HepG2 (cell line): Measurements from ENCODE around the gene CARD19. TPM values are rescaled to one million over a fixed set of nuclear protein-coding genes. Genes with fewer than 3 reads are reported as not detected.

Source experiments
- ATAC-seq: fragments of 200-7000 bp; cut with Tn5 transposase; 3 replicates; pipeline ENCODE4 v1.9.1; 2020; ENCODE audit warnings: mild to moderate bottlenecking, moderate library complexity
- BruUV-seq: library from RNA; stranded (reverse); fragments of 400-500 nt; replicated peaks from 2 replicates; lab custom pipeline; 2021; lab: Mats Ljungman, UMichigan
- CTCF ChIA-PET: fragments of 300-600 bp; formaldehyde crosslinking; extraction: SDS; loops from one replicate; lab custom pipeline; 2021; ENCODE audit warnings: low total read pairs, inconsistent platforms, low intra/inter-chr PET ratio; lab: Yijun Ruan, JAX
- POLR2A ChIA-PET: fragments of 350-600 bp; sonication (Branson Sonifier 250); formaldehyde crosslinking; loops from one replicate; lab custom pipeline; 2020; ENCODE audit warnings: antibody characterized with exemption, inconsistent platforms; lab: Yijun Ruan, JAX
- DNase-seq: peaks from one replicate; pipeline ENCODE4 v3.0.0-alpha.2; 2015; ENCODE audit warnings: low spot score
- FAIRE-seq: peaks from 3 replicates; lab custom pipeline; 2011; peaks lifted over from hg19 to GRCh38; lab: Jason Lieb, UNC
- H2AFZ ChIP-seq: one replicate; pipeline ENCODE4 v1.6.1; 2011; ENCODE audit warnings: low read length, inconsistent platforms
- H3K27ac ChIP-seq: fragments of 300-600 bp; 3 replicates; pipeline ENCODE4 v1.8.0; 2011; ENCODE audit warnings: mixed run types, mild to moderate bottlenecking, mixed read lengths, low read length, inconsistent platforms; ENCODE audit not compliant: insufficient read depth; ENCODE audit errors: extremely low read length
- H3K27me3 ChIP-seq, 2 experiments: fragments of 200-600 bp in 1 of 2; 2 replicates in 1 of 2; 3 replicates in 1 of 2; pipeline versions ENCODE4 v1.6.0 to v1.8.0; 2011; ENCODE audit warnings: low read length in 2 of 2, mild to moderate bottlenecking in 2 of 2, moderate library complexity in 2 of 2, inconsistent platforms in 1 of 2; ENCODE audit not compliant: insufficient read depth in 2 of 2, control insufficient read depth in 1 of 2
- H3K36me3 ChIP-seq, 2 experiments: fragments of 200-600 bp in 1 of 2; replicated peaks in 1 of 2; 2 replicates in 1 of 2; 3 replicates in 1 of 2; pipeline versions ENCODE4 v1.5.1 to v1.8.0; 2011; ENCODE audit warnings: low read length in 2 of 2, inconsistent platforms in 1 of 2; ENCODE audit not compliant: insufficient read depth in 2 of 2, control insufficient read depth in 1 of 2
- H3K4me1 ChIP-seq: 2 replicates; pipeline ENCODE4 v1.5.1; 2012; ENCODE audit warnings: low read length, inconsistent platforms; ENCODE audit not compliant: insufficient read depth
- H3K4me2 ChIP-seq: 2 replicates; pipeline ENCODE4 v1.6.0; 2011; ENCODE audit warnings: low read depth, low read length, inconsistent platforms
- H3K4me3 ChIP-seq, 3 experiments: fragments of 200-600 bp in 1 of 3; sonication (generic), shearing (Covaris generic) in 1 of 3; replicated peaks in 1 of 3; 2 replicates each; pipeline ENCODE4 v1.5.1; 2011 to 2016; ENCODE audit warnings: low read length in 3 of 3, inconsistent platforms in 2 of 3, low read depth in 2 of 3, mild to moderate bottlenecking in 2 of 3, control low read depth in 1 of 3, mixed read lengths in 1 of 3; ENCODE audit not compliant: insufficient read depth in 1 of 3
- H3K79me2 ChIP-seq: one replicate; pipeline ENCODE4 v1.6.1; 2011; ENCODE audit warnings: low read length, inconsistent platforms; ENCODE audit not compliant: insufficient read depth
- H3K9ac ChIP-seq: 2 replicates; pipeline ENCODE4 v1.6.0; 2011; ENCODE audit warnings: mild to moderate bottlenecking, low read depth, low read length, inconsistent platforms; ENCODE audit not compliant: insufficient read depth
- H3K9me3 ChIP-seq: 2 replicates; pipeline ENCODE4 v1.5.1; 2012; ENCODE audit warnings: mild to moderate bottlenecking, low read length
- H4K20me1 ChIP-seq: 2 replicates; pipeline ENCODE4 v1.6.0; 2011; ENCODE audit warnings: inconsistent platforms, mild to moderate bottlenecking, low read length, moderate library complexity; ENCODE audit not compliant: insufficient read depth
- CC2D1A ChIP-seq: sonication (generic); formaldehyde crosslinking; IDR thresholded peaks from 2 replicates; pipeline ENCODE4 v1.8.1; 2023; ENCODE audit warnings: mild to moderate bottlenecking, missing genetic modification reagents
- KDM2A ChIP-seq: sonication (generic); formaldehyde crosslinking; IDR thresholded peaks from 2 replicates; pipeline ENCODE4 v1.4.0; 2020; ENCODE audit warnings: low read depth, missing genetic modification reagents, borderline replicate concordance
- WGBS: methylation state at CpG from one replicate; pipeline ENCODE4 v1.1.6; 2017; ENCODE audit warnings: low lambda C conversion rate; 5-methylcytosine and 5-hydroxymethylcytosine counted together
- in situ Hi-C: cut with HindIII; loops from 2 replicates; pipeline ENCODE4 v1.10.0; 2017; ENCODE audit warnings: low pct_unique_long_range_greater_than_20kb; ENCODE audit not compliant: extremely low pct_ligation_motif_present
- intact Hi-C: fragments of 100-400 bp; cut with micrococcal nuclease; formaldehyde crosslinking; loops from one replicate; pipeline ENCODE4 v1.10.0; 2022; ENCODE audit not compliant: unreplicated experiment
- polyA plus RNA-seq, 8 experiments: library from polyadenylated mRNA; depleted of rRNA in 3 of 8; stranded (reverse) in 7 of 8; unstranded in 1 of 8; fragments of >200 nt; fragmentation: Illumina TruSeq in 4 of 8; extraction: Trizol in 4 of 8; gene quantifications; 2 replicates each; pipeline versions ENCODE4 v1.2.1 to v1.2.3, GENCODE V29; 2011 to 2016; ENCODE audit warnings: low read depth in 4 of 8, missing spikeins in 1 of 8, mixed read lengths in 1 of 8; ENCODE audit not compliant: insufficient read depth in 1 of 8
- total RNA-seq, 5 experiments: library from RNA; depleted of rRNA; stranded (reverse); fragments of >200 nt; fragmentation: Illumina TruSeq; extraction: Trizol; gene quantifications; 2 replicates each; pipeline ENCODE4 v1.2.3, GENCODE V29; 2016; ENCODE audit warnings: low read depth in 1 of 5

CARD19 gene
- total and polyA plus RNA-seq, 2 of the 13 experiments (the other 11 are each of a cell fraction or from before 2014, with no cell fraction given), result 18.4 to 47.2 TPM

GRCh38 chr9:93058355-93059010, 37.5 kb upstream of the CARD19 start, which contains the start of gene SUSD3 (continued):
- peak; percentile 14; the same call in 1 of the 2 replicates for TF ChIP-seq KDM2A (CRISPR knock-in tag)

GRCh38 chr9:93059011-93059714, 36.9 kb upstream of the CARD19 start:
- H3K9ac ChIP-seq, result no peak overlapping the region
- peaks cover 72% of the 10 kb centered on the region for H3K4me1 ChIP-seq
- BruUV-seq, result no TSS peak
- in situ Hi-C loops, result no loop called here
- 47% methylated on average over 18 of the region's 53 CpGs for WGBS
- H3K79me2 ChIP-seq, result no peaks in the 10 kb centered on the region
- DNase-seq, result no peak
- CTCF ChIA-PET, result no interaction called here
- no peaks in the 10 kb centered on the region for H3K9me3 ChIP-seq
- no peaks in the 10 kb centered on the region for H3K36me3 ChIP-seq
- peak overlapping the region; percentile 86 for H3K4me2 ChIP-seq
- no peak for TF ChIP-seq CC2D1A
- H4K20me1 ChIP-seq, result no peaks in the 10 kb centered on the region
- intact Hi-C loops, result loop anchor here (5.0 kb wide), 1 partner anchor 57 kb away; no protein-coding TSS in a partner anchor
- POLR2A ChIA-PET, result interaction anchor here (0.9 kb wide), 2 partner anchors 54 to 55 kb away, joined by 3 read pairs; no protein-coding TSS in a partner anchor
- no peak for ATAC-seq
- peak overlapping the region; percentile 28 to 64 (median 32); a peak in 4 of 6 replicates for H3K4me3 ChIP-seq
- no peak for FAIRE-seq
- peaks cover 7 to 10% of the 10 kb centered on the region in 2 experiments; a peak in 3 of 5 replicates for H3K27me3 ChIP-seq
- H2AFZ ChIP-seq, result no peak overlapping the region
- H3K27ac ChIP-seq, result peak overlapping the region; percentile 36
